IPS-20b (cell line): ENCODE results near the gene SELENOK.
A peak's percentile ranks its signal among the peaks of the same experiment; 100 is the strongest.
"Not testable (repeated sequence)": the region's sequence is repeated elsewhere in the genome, so short reads cannot be mapped to it uniquely, and the experiment has no call there.

Source experiments
- H3K27ac ChIP-seq: one replicate; pipeline ENCODE4 v1.5.1; 2013; ENCODE audit warnings: low read length
- H3K27me3 ChIP-seq: 2 replicates; pipeline ENCODE4 v1.6.1; 2013; ENCODE audit warnings: mild to moderate bottlenecking, low read length, inconsistent platforms; ENCODE audit not compliant: insufficient read depth
- H3K36me3 ChIP-seq: 2 replicates; pipeline ENCODE4 v1.6.1; 2013; ENCODE audit warnings: low read depth, mild to moderate bottlenecking, inconsistent platforms, low read length, moderate library complexity; ENCODE audit not compliant: insufficient read depth
- H3K4me1 ChIP-seq: 2 replicates; pipeline ENCODE4 v1.6.1; 2013; ENCODE audit warnings: mild to moderate bottlenecking, control low read depth, inconsistent platforms, low read length, moderate library complexity; ENCODE audit not compliant: insufficient read depth
- H3K4me3 ChIP-seq: 2 replicates; pipeline ENCODE4 v1.5.1; 2013; ENCODE audit warnings: mild to moderate bottlenecking, low read length, inconsistent platforms
- H3K9ac ChIP-seq: 2 replicates; pipeline ENCODE4 v1.6.1; 2013; ENCODE audit warnings: low read depth, mild to moderate bottlenecking, inconsistent platforms, low read length, moderate library complexity
- H3K9me3 ChIP-seq: 2 replicates; pipeline ENCODE4 v1.6.1; 2013; ENCODE audit warnings: mild to moderate bottlenecking, low read depth, low read length, inconsistent platforms; ENCODE audit not compliant: insufficient read depth

SELENOK gene

GRCh38 chr3:53891497-53892285 lies at the start of gene SELENOK:
Gene SELENOK (minus strand): TSS chr3:53891859.
- Histone ChIP-seq H3K9me3 (no peaks in the 10 kb centered on the region), H3K9ac (peak within 1 kb of the TSS; percentile 92)

GRCh38 chr3:53941184-53941583 lies 49.5 kb upstream of the SELENOK start:
- peaks cover 7% of the 10 kb centered on the region for H3K9me3 ChIP-seq
- H3K36me3 ChIP-seq = no peaks in the 10 kb centered on the region
- no peak overlapping the region for H3K9ac ChIP-seq
- no peak overlapping the region for H3K27ac ChIP-seq
- no peak overlapping the region for H3K4me3 ChIP-seq
- H3K4me1 ChIP-seq = no peaks in the 10 kb centered on the region
- H3K27me3 ChIP-seq = no peaks in the 10 kb centered on the region

More at GRCh38 chr3:53891497-53892285, at the start of gene SELENOK:
- Histone ChIP-seq H3K4me3 (peak within 1 kb of the TSS; percentile 97), H3K27me3 (peaks cover 7% of the 10 kb centered on the region; the same call in 1 of the 2 replicates), H3K36me3 (peaks cover 19% of the 10 kb centered on the region), H3K4me1 (peaks cover 11% of the 10 kb centered on the region; the same call in 1 of the 2 replicates), H3K27ac (peak within 1 kb of the TSS; percentile 5)

GRCh38 chr3:53940623-53941022 lies 49.0 kb upstream of the SELENOK start:
- no peaks in the 10 kb centered on the region for H3K27me3 ChIP-seq

GRCh38 chr3:53939813-53940212 lies 48.2 kb upstream of the SELENOK start:
- H3K27me3 ChIP-seq = no peaks in the 10 kb centered on the region
- no peak overlapping the region for H3K27ac ChIP-seq
- peaks cover 6% of the 10 kb centered on the region; the same call in 1 of the 2 replicates for H3K9me3 ChIP-seq
- no peak overlapping the region for H3K9ac ChIP-seq
- H3K4me3 ChIP-seq = no peak overlapping the region
- H3K4me1 ChIP-seq = no peaks in the 10 kb centered on the region
- no peaks in the 10 kb centered on the region for H3K36me3 ChIP-seq

More at GRCh38 chr3:53940623-53941022, 49.0 kb upstream of the SELENOK start:
- Histone ChIP-seq H3K4me1 (no peaks in the 10 kb centered on the region), H3K27ac (no peak overlapping the region), H3K9ac (no peak overlapping the region), H3K9me3 (peaks cover 2% of the 10 kb centered on the region), H3K36me3 (no peaks in the 10 kb centered on the region), H3K4me3 (no peak overlapping the region)

GRCh38 chr3:53939086-53939582 lies 47.5 kb upstream of the SELENOK start:
- Histone ChIP-seq H3K4me1 (no peaks in the 10 kb centered on the region), H3K4me3 (no peak overlapping the region), H3K9ac (no peak overlapping the region), H3K27ac (no peak overlapping the region), H3K27me3 (no peaks in the 10 kb centered on the region), H3K9me3 (peaks cover 6% of the 10 kb centered on the region), H3K36me3 (no peaks in the 10 kb centered on the region)

DNA sequence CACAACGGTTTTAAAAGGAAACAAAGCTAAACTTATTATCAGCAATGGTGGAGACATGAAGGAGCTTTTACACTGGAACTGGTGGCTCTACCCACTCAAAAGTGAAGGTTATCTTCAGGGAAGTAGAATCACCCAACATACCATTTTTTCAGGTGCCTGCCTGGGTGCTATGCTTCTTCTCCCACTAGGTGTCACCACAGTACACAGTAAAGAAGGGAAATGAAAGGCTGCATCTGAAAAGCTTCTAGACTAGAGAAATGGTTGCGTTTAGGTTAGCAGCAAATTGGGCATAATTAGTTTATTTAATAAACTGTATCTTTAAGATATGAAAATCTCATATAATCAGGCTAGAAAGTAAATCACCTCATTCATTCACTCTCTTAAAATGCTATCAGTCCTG lies 47.0 kb upstream of the SELENOK start:
- no peak overlapping the region for H3K4me3 ChIP-seq
- no peak overlapping the region for H3K9ac ChIP-seq
- no peaks in the 10 kb centered on the region for H3K36me3 ChIP-seq
- peaks cover 6% of the 10 kb centered on the region for H3K9me3 ChIP-seq
- H3K27ac ChIP-seq = no peak overlapping the region
- H3K27me3 ChIP-seq = no peaks in the 10 kb centered on the region
- H3K4me1 ChIP-seq = no peaks in the 10 kb centered on the region

GRCh38 chr3:53936347-53936746 lies 44.7 kb upstream of the SELENOK start:
- H3K9me3 ChIP-seq = peaks cover 6% of the 10 kb centered on the region
- H3K4me1 ChIP-seq = no peaks in the 10 kb centered on the region
- no peak overlapping the region for H3K4me3 ChIP-seq
- no peaks in the 10 kb centered on the region for H3K27me3 ChIP-seq
- no peak overlapping the region for H3K9ac ChIP-seq
- H3K27ac ChIP-seq = no peak overlapping the region
- no peaks in the 10 kb centered on the region for H3K36me3 ChIP-seq

- H3K27ac ChIP-seq = no peak overlapping the region
- no peaks in the 10 kb centered on the region for H3K4me1 ChIP-seq
- H3K9me3 ChIP-seq = peaks cover 6% of the 10 kb centered on the region
- no peaks in the 10 kb centered on the region for H3K27me3 ChIP-seq
- H3K36me3 ChIP-seq = no peaks in the 10 kb centered on the region
- H3K4me3 ChIP-seq = no peak overlapping the region
- H3K9ac ChIP-seq = no peak overlapping the region
Observed at GRCh38 chr3:53935283-53935901, 43.7 kb upstream of the SELENOK start.

DNA sequence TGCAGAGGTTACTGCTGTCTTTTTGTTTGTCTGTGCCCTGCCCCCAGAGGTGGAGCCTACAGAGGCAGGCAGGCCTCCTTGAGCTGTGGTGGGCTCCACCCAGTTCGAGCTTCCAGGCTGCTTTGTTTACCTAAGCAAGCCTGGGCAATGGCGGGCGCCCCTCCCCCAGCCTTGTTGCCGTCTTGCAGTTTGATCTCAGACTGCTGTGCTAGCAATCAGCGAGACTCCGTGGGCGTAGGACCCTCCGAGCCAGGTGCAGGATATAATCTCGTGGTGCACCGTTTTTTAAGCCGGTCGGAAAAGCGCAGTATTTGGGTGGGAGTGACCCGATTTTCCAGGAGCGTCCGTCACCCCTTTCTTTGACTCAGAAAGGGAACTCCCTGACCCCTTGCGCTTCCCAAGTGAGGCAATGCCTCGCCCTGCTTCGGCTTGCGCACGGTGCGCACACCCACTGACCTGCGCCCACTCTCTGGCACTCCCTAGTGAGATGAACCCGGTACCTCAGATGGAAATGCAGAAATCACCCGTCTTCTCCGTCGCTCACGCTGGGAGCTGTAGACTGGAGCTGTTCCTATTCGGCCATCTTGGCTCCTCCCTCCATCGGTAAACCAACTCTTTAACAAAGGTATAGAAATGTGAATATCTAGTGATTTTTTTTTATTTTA lies 35.7 kb upstream of the SELENOK start:
- not testable (repeated sequence) for H3K9me3 ChIP-seq, H3K4me3 ChIP-seq, H3K27ac ChIP-seq, H3K9ac ChIP-seq, H3K27me3 ChIP-seq, H3K36me3 ChIP-seq, H3K4me1 ChIP-seq

DNA sequence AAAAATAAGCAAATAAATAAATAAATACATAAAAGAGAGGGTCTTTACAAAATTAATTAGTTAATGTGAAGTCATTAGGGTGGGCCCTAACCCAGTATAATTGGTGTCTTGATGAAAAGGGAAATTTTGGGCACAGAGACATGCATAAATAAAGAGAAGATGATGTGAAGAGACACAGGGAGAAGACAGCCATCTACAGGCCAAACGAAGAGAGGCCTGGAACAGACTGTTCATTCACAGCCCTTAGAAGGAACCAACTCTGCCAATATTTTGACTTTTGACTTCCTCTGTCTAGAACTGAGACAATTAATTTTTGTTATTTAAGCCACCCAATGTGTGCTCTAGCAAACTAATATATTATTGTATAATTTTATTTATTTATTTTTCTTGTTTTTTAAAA lies 29.6 kb upstream of the SELENOK start:
- Histone ChIP-seq H3K27ac (no peak overlapping the region), H3K4me3 (no peak overlapping the region), H3K36me3 (no peaks in the 10 kb centered on the region), H3K27me3 (no peaks in the 10 kb centered on the region), H3K4me1 (no peaks in the 10 kb centered on the region), H3K9me3 (no peaks in the 10 kb centered on the region), H3K9ac (no peak overlapping the region)

DNA sequence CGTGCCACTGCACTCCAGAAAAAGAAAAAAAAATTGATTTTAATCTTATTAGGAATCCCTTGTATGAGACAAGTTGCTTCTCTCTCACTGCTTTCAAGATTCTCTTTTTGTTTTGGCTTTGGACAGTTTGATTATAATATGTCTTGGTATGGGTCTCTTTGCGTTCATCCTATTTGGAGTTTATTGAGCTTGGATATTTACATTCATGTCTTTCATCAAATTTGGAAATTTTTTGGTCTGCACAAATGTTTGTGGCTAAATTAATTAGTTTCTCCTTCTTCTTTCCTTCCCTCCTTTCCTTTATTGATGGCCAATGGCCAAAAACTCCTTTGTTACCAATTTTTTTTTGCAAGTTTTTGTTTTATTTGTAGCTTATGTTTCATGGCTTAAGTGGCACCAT lies 28.1 kb upstream of the SELENOK start:
- no peak overlapping the region for H3K9ac ChIP-seq
- H3K27ac ChIP-seq = no peak overlapping the region
- H3K9me3 ChIP-seq = no peaks in the 10 kb centered on the region
- no peaks in the 10 kb centered on the region for H3K36me3 ChIP-seq
- no peaks in the 10 kb centered on the region for H3K4me1 ChIP-seq
- H3K4me3 ChIP-seq = no peak overlapping the region
- no peaks in the 10 kb centered on the region for H3K27me3 ChIP-seq
